ENCODE data around the gene CCDC81. TPM values are rescaled to one million over a fixed set of nuclear protein-coding genes. Genes with fewer than 3 reads are reported as not detected.

Gene CCDC81
- total RNA-seq, 4 donors from 2014 or later = 0.78 to 3.3 (median 1.3) TPM

DNA sequence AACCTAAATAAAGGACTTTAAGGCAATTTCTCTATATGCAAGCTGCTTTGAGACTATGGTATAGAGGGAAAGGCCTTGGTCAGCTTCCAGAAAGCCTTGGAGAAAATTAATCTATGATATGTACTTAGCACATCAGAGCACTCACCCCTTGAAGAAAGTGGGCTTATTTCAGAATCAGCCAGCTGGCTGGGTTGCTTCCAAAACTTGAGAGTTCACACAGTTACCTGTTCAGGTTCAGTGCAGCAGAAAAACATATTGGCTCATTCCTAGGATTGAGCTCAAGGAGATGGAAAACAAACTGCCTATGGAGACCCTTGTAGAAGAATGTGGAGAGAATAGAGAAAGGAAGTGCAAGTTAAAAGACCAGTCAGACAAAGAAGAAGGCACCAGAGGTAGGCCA lies 22.7 kb downstream of the CCDC81 start:
- Histone ChIP-seq H3K36me3 (no peaks in the 10 kb centered on the region), H3K27me3 (no peaks in the 10 kb centered on the region), H3K4me3 (no peak overlapping the region), H3K27ac (no peak overlapping the region), H3K4me1 (peaks cover 0 to 13% (median 0%) of the 10 kb centered on the region in 4 donors), H3K9me3 (no peaks in the 10 kb centered on the region)
- no peak for DNase-seq (ENCODE audit: low spot score in 2 of 2)
- TF ChIP-seq POLR2A (IDR thresholded peaks at IDR 0.05) = no peak
- no peak for TF ChIP-seq CTCF (IDR thresholded peaks at IDR 0.05)
- TF ChIP-seq EP300 (IDR thresholded peaks at IDR 0.05) = no peak

- no peak for DNase-seq (ENCODE audit: low spot score in 2 of 2)
- Histone ChIP-seq H3K4me1 (peaks cover 0 to 13% (median 0%) of the 10 kb centered on the region in 4 donors), H3K36me3 (no peaks in the 10 kb centered on the region), H3K27me3 (no peaks in the 10 kb centered on the region), H3K27ac (no peak overlapping the region), H3K4me3 (no peak overlapping the region), H3K9me3 (no peaks in the 10 kb centered on the region)
- TF ChIP-seq CTCF (IDR thresholded peaks at IDR 0.05) (no peak), POLR2A (IDR thresholded peaks at IDR 0.05) (no peak), EP300 (IDR thresholded peaks at IDR 0.05) (no peak)
- 90 to 92% methylated on average over 3 of the region's 3 CpGs for WGBS, 2 donors
Observed at GRCh38 chr11:86398106-86398505, 23.4 kb downstream of the CCDC81 start.

DNA sequence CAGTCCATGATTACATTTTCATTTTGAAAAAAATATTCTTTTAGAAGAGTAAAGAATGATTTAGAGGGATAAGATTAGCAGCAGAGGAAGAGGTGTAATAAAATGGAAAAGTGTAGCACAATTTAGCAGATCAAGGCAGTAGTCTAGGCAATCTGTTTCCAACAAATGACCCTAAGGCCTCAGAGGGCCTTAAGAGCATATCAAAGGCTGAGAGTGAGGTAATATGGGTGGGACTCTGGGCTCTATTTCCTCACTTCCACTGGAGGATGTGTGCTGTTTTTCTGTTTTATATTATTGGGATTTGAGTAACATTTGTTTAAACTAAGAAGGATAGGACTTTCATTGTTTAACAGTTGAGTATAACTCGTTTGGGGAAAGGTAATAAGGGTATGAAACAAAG lies 28.8 kb downstream of the CCDC81 start:
- WGBS, 2 donors = 60 to 63% methylated on average over 1 of the region's 1 CpG
- no peaks in the 10 kb centered on the region for H3K36me3 ChIP-seq

GRCh38 chr11:86408845-86409244 lies 34.2 kb downstream of the CCDC81 start:
- Histone ChIP-seq H3K27ac (no peak overlapping the region), H3K36me3 (peaks cover 0 to 22% (median 0%) of the 10 kb centered on the region in 3 donors), H3K9me3 (no peaks in the 10 kb centered on the region), H3K27me3 (no peaks in the 10 kb centered on the region), H3K4me3 (no peak overlapping the region), H3K4me1 (no peaks in the 10 kb centered on the region)
- no peak for DNase-seq (ENCODE audit: low spot score in 2 of 2)
- TF ChIP-seq EP300 (IDR thresholded peaks at IDR 0.05) (no peak), POLR2A (IDR thresholded peaks at IDR 0.05) (no peak), CTCF (IDR thresholded peaks at IDR 0.05) (peak in 1 of 5 experiments; percentile 6)

More for the DNA sequence above, 28.8 kb downstream of the CCDC81 start:
- TF ChIP-seq CTCF (IDR thresholded peaks at IDR 0.05) (no peak), POLR2A (IDR thresholded peaks at IDR 0.05) (no peak), EP300 (IDR thresholded peaks at IDR 0.05) (no peak)
- Histone ChIP-seq H3K27ac (no peak overlapping the region), H3K4me1 (no peaks in the 10 kb centered on the region), H3K9me3 (no peaks in the 10 kb centered on the region), H3K4me3 (no peak overlapping the region), H3K27me3 (no peaks in the 10 kb centered on the region)
- DNase-seq (ENCODE audit: low spot score in 2 of 2) = no peak

DNA sequence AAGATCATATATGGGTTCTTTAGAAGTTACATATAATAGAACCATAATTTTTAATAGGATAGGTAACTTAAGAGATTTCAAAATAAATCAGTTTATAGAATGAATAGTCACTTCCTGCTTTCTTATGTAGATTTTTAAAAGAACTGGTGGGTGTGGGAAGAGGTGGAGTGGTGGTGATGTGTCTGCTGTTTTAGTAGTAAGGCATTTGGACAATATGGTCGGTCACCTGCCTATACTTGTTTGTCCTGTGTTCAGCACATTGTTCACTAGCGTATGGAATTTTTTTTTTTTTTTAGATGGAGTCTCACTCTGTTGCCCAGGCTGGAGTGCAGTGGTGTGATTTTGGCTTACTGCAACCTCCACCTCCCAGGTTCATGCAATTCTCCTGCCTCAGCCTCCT lies 39.3 kb downstream of the CCDC81 start:
- DNase-seq (ENCODE audit: low spot score in 2 of 2) = no peak
- peaks cover 0 to 22% (median 0%) of the 10 kb centered on the region in 3 donors for H3K36me3 ChIP-seq
- no peak for TF ChIP-seq POLR2A (IDR thresholded peaks at IDR 0.05)
- no peak for TF ChIP-seq EP300 (IDR thresholded peaks at IDR 0.05)
- TF ChIP-seq CTCF (IDR thresholded peaks at IDR 0.05) = no peak
- H3K4me1 ChIP-seq = no peaks in the 10 kb centered on the region
- H3K27me3 ChIP-seq = no peaks in the 10 kb centered on the region
- H3K4me3 ChIP-seq = no peak overlapping the region
- no peaks in the 10 kb centered on the region for H3K9me3 ChIP-seq
- no peak overlapping the region for H3K27ac ChIP-seq
- 91 to 97% methylated on average over 2 of the region's 2 CpGs for WGBS, 2 donors
